OCI-LY1 (cell line): ENCODE data around the gene ZNF718.
"Not testable (repeated sequence)": the region's sequence is repeated elsewhere in the genome, so short reads cannot be mapped to it uniquely, and the experiment has no call there.

ENCODE experiments used
- H2AFZ ChIP-seq: fragments of 200-600 bp; sonication (generic), shearing (Covaris generic); 2 replicates; pipeline ENCODE4 v1.6.0; 2014; ENCODE audit warnings: antibody characterized with exemption, mild to moderate bottlenecking, low read length
- H3F3A ChIP-seq: fragments of 200-600 bp; sonication (generic), shearing (Covaris generic); 2 replicates; pipeline ENCODE4 v1.6.0; 2014; ENCODE audit warnings: mild to moderate bottlenecking, antibody characterized with exemption, low read length, moderate library complexity; ENCODE audit not compliant: insufficient read depth
- H3K27ac ChIP-seq: fragments of 200-600 bp; sonication (generic); 2 replicates; pipeline ENCODE4 v1.5.1; 2014; ENCODE audit warnings: low read length, mixed run types, mild to moderate bottlenecking, low read depth; ENCODE audit not compliant: poor library complexity, severe bottlenecking
- H3K27me3 ChIP-seq: fragments of 200-600 bp; sonication (generic); 2 replicates; pipeline ENCODE4 v1.6.0; 2014; ENCODE audit warnings: antibody characterized with exemption, mild to moderate bottlenecking, low read length, moderate library complexity; ENCODE audit not compliant: insufficient read depth
- H3K36me3 ChIP-seq: fragments of 200-600 bp; sonication (generic); 2 replicates; pipeline ENCODE4 v1.6.1; 2014; ENCODE audit warnings: mild to moderate bottlenecking, antibody characterized with exemption, low read length, moderate library complexity, mixed read lengths; ENCODE audit not compliant: insufficient read depth
- H3K4me1 ChIP-seq: fragments of 200-600 bp; sonication (generic); 2 replicates; pipeline ENCODE4 v1.5.1; 2014; ENCODE audit warnings: mild to moderate bottlenecking, low read length, moderate library complexity; ENCODE audit not compliant: insufficient read depth, severe bottlenecking
- H3K4me2 ChIP-seq: fragments of 200-600 bp; sonication (generic), shearing (Covaris generic); 2 replicates; pipeline ENCODE4 v1.6.1; 2014; ENCODE audit warnings: low read length
- H3K4me3 ChIP-seq: fragments of 200-600 bp; sonication (generic); 2 replicates; pipeline ENCODE4 v1.5.1; 2014; ENCODE audit warnings: low read length, low read depth, mild to moderate bottlenecking, mixed read lengths; ENCODE audit not compliant: poor library complexity, severe bottlenecking
- H3K79me2 ChIP-seq: fragments of 200-600 bp; shearing (Covaris generic); 2 replicates; pipeline ENCODE4 v1.6.1; 2016; ENCODE audit warnings: mixed run types, low read length, mixed read lengths; ENCODE audit not compliant: insufficient read depth
- H3K9ac ChIP-seq: fragments of 200-600 bp; sonication (generic), shearing (Covaris generic); 2 replicates; pipeline ENCODE4 v1.6.1; 2014; ENCODE audit warnings: mild to moderate bottlenecking, low read length, mixed read lengths
- H3K9me2 ChIP-seq: fragments of 200-600 bp; sonication (generic), shearing (Covaris generic); 2 replicates; pipeline ENCODE4 v1.6.1; 2014; ENCODE audit warnings: low read depth, mild to moderate bottlenecking, low read length, mixed read lengths
- H3K9me3 ChIP-seq: fragments of 200-600 bp; shearing (Covaris generic); 2 replicates; pipeline ENCODE4 v1.6.1; 2014; ENCODE audit warnings: low read length, mixed read lengths
- H4K20me1 ChIP-seq: fragments of 200-600 bp; sonication (generic), shearing (Covaris generic); 2 replicates; pipeline ENCODE4 v1.6.0; 2016; ENCODE audit warnings: mild to moderate bottlenecking, low read length; ENCODE audit not compliant: insufficient read depth
- CTCF ChIP-seq: fragments of 200-600 bp; sonication (generic), shearing (Covaris generic); IDR thresholded peaks from 2 replicates; pipeline ENCODE4 v1.5.1; 2017; ENCODE audit warnings: mild to moderate bottlenecking, antibody characterized with exemption, low read length, moderate library complexity, mixed read lengths
- EZH2 ChIP-seq: fragments of 200-600 bp; sonication (generic), shearing (Covaris generic); IDR thresholded peaks from 2 replicates; pipeline ENCODE4 v1.8.0; 2017; ENCODE audit warnings: borderline replicate concordance, mixed run types, mild to moderate bottlenecking, antibody characterized with exemption, low read length, moderate library complexity, mixed read lengths

The ZNF718 gene

GRCh38 chr4:146621-147020, 22.3 kb downstream of the ZNF718 start:
- Histone ChIP-seq H3K9me2 (no peaks in the 10 kb centered on the region), H3K27ac (no peak overlapping the region), H3K4me2 (no peak overlapping the region), H3K36me3 (peaks cover 33% of the 10 kb centered on the region; the same call in 1 of the 2 replicates), H3F3A (no peaks in the 10 kb centered on the region), H3K79me2 (no peaks in the 10 kb centered on the region; the same call in 1 of the 2 replicates), H2AFZ (no peak overlapping the region), H4K20me1 (no peaks in the 10 kb centered on the region), H3K9ac (no peak overlapping the region), H3K27me3 (no peaks in the 10 kb centered on the region), H3K4me3 (no peak overlapping the region), H3K4me1 (no peaks in the 10 kb centered on the region), H3K9me3 (no peaks in the 10 kb centered on the region)
- TF ChIP-seq CTCF (no peak), EZH2 (no peak)

GRCh38 chr4:147233-147632, 22.9 kb downstream of the ZNF718 start:
- Histone ChIP-seq H4K20me1 (no peaks in the 10 kb centered on the region), H2AFZ (no peak overlapping the region), H3F3A (no peaks in the 10 kb centered on the region), H3K36me3 (peaks cover 28% of the 10 kb centered on the region; the same call in 1 of the 2 replicates), H3K4me3 (no peak overlapping the region), H3K9me2 (no peaks in the 10 kb centered on the region), H3K79me2 (no peaks in the 10 kb centered on the region; the same call in 1 of the 2 replicates), H3K9me3 (no peaks in the 10 kb centered on the region), H3K27ac (no peak overlapping the region), H3K9ac (no peak overlapping the region), H3K4me2 (no peak overlapping the region), H3K27me3 (no peaks in the 10 kb centered on the region), H3K4me1 (no peaks in the 10 kb centered on the region)
- TF ChIP-seq EZH2 (no peak), CTCF (no peak)

- H3K9me3 ChIP-seq: peaks cover 17% of the 10 kb centered on the region; the same call in 1 of the 2 replicates
- no peak overlapping the region for H3K4me3 ChIP-seq
- H2AFZ ChIP-seq: no peak overlapping the region
- H3K27me3 ChIP-seq: no peaks in the 10 kb centered on the region
- no peak for TF ChIP-seq CTCF
- no peak for TF ChIP-seq EZH2
- H3K4me2 ChIP-seq: no peak overlapping the region
- no peaks in the 10 kb centered on the region for H4K20me1 ChIP-seq
- no peaks in the 10 kb centered on the region for H3K4me1 ChIP-seq
- H3F3A ChIP-seq: no peaks in the 10 kb centered on the region
- H3K9me2 ChIP-seq: no peaks in the 10 kb centered on the region
- H3K27ac ChIP-seq: no peak overlapping the region
- no peaks in the 10 kb centered on the region for H3K79me2 ChIP-seq
- H3K36me3 ChIP-seq: peaks cover 11% of the 10 kb centered on the region; the same call in 1 of the 2 replicates
- no peak overlapping the region for H3K9ac ChIP-seq
Observed at GRCh38 chr4:161496-162284, 37.4 kb downstream of the ZNF718 start.

- H3K9ac ChIP-seq, H3K9me3 ChIP-seq, H3K4me3 ChIP-seq, H3K4me2 ChIP-seq, H3K27me3 ChIP-seq, H2AFZ ChIP-seq, H3K27ac ChIP-seq, H3K9me2 ChIP-seq, H3K79me2 ChIP-seq, H3K4me1 ChIP-seq, H3K36me3 ChIP-seq, H4K20me1 ChIP-seq, H3F3A ChIP-seq: not testable (repeated sequence)
Observed at GRCh38 chr4:169640-170039, 45.3 kb downstream of the ZNF718 start.

- not testable (repeated sequence) for H3K4me3 ChIP-seq, H3F3A ChIP-seq, H3K4me1 ChIP-seq, H3K36me3 ChIP-seq, H3K27ac ChIP-seq, H4K20me1 ChIP-seq, H3K9me3 ChIP-seq, H3K9ac ChIP-seq, H3K9me2 ChIP-seq, H3K4me2 ChIP-seq, H3K79me2 ChIP-seq, H2AFZ ChIP-seq, H3K27me3 ChIP-seq
Observed at GRCh38 chr4:171318-171717, 47.0 kb downstream of the ZNF718 start.
